C4-2B (cell line): ENCODE data around the gene ACR.

Experiments
- CTCF ChIP-seq: fragments of 450-650 bp; conservative IDR thresholded peaks from 2 replicates; pipeline ENCODE4 v1.5.1; 2017; ENCODE audit warnings: mild to moderate bottlenecking
- ZFX ChIP-seq: fragments of 450-650 bp; IDR thresholded peaks from 2 replicates; pipeline ENCODE4 v1.6.1; 2017

GRCh38 chr22:50717709-50718351, 20.2 kb upstream of the ACR start:
- TF ChIP-seq CTCF (no peak), ZFX (no peak)
